GM18517 (cell line): ENCODE data around the gene ANO8.
"Not testable (repeated sequence)": the region's sequence is repeated elsewhere in the genome, so short reads cannot be mapped to it uniquely, and the experiment has no call there.

Experiments used
- ATAC-seq: cut with Tn5 transposase; IDR thresholded peaks from one replicate; pipeline ENCODE4 v1.9.1; 2021; ENCODE audit warnings: mild to moderate bottlenecking, moderate library complexity; ENCODE audit not compliant: unreplicated experiment

The ANO8 gene

GRCh38 chr19:17292301-17293074, 42.2 kb downstream of the ANO8 start:
- ATAC-seq, result peak; percentile 85

- ATAC-seq, result no peak
Observed at GRCh38 chr19:17289489-17289888, 45.2 kb downstream of the ANO8 start.

DNA sequence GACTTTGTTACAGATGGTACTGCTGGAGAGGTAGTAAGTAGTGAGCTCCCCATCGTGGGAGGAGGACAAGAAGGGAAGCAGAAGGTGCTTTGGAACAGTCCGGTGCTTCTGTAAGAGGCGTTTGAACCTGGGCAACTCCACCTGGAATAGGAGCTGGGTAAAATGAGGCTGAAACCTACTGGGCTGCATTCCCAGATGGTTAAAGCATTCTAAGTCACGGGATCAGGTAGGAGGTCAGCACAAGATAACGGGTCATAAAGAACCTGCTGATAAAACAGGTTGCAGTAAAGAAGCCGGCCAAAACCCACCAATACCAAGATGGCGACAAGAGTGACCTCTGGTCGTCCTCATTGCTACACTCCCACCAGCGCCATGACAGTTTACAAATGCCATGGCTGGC, 47.9 kb downstream of the ANO8 start:
- ATAC-seq, result no peak

GRCh38 chr19:17286263-17286662, 48.4 kb downstream of the ANO8 start:
- no peak for ATAC-seq

DNA sequence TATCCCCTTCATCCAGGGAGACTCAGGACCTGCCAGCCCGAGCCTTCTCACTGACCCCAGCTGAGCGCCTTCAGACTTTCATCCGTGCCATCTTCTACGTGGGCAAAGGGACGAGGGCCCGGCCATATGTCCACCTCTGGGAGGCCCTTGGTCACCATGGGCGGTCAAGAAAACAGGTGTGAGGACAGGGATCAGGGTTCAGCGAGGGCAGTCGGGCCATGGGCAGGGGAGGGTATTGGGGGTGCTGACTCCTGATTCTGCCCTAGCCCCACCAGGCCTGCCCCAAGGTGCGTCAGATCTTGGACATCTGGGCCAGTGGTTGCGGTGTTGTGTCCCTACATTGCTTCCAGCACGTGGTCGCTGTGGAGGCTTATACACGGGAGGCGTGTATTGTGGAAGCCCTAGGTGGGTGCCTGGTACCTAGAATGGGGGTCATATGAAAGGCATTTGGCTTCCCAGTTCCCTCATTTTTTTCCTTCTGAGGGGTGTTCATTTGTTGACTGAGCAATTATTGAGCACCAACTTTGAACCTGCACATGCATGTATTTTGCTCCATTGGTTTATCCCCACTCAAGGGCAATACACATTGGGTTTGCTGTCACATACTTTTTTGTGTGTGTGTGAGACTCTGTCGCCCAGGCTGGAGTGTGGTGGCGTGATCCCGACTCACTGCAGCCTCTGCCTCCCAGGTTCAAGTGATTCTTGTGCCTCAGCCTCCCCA, 49.1 kb downstream of the ANO8 start:
- ATAC-seq, result no peak

DNA sequence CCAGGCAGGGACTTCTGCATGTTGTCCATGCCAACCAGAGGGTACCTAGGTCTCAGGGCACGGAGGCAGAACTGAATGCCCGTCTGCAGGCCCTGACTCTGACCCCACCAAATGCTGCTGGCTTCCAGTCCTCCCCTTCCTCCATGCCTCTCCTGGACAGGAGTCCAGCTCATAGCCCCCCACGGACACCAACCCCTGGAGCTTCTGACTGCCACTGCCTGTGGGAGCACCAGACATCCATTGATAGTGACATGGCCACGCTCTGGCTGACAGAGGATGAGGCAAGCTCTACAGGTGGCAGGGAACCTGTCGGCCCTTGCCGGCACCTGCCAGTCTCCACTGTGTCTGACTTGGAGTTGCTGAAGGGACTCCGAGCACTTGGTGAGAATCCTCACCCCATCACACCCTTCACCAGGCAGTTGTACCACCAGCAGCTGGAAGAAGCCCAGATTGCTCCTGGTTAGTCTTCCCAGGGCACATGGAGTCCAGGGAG, 51.1 kb downstream of the ANO8 start:
- ATAC-seq, result no peak

DNA sequence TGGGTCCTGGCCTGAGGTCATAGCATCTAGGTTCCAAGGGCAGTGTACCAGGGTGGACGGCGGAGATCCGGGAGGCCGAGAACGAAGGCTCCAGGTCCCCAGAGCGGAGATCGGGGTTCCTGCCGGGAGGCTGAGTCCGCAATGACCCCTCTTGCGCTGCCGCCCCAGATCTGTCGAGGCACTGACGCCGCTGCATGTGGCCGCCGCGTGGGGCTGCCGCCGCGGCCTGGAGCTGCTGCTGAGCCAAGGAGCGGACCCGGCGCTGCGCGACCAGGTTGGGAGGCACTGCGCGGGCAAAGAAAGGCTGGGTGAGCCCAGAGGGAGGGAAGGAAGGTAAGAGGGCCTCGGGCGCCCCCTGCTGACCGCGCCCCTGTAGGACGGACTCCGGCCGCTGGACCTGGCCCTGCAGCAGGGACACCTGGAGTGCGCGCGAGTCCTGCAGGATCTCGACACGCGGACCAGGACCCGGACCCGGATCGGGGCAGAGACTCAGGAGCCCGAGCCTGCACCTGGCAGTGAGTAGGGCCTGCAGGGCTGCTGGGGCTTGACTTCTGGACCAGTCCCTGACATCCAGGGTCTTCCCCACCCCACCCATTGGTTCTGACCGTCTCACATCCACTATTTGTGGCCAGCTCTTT, 52.0 kb downstream of the ANO8 start:
- no peak for ATAC-seq

GRCh38 chr19:17281391-17282304, 53.0 kb downstream of the ANO8 start, which contains the start of gene ANKLE1:
Gene ANKLE1, plus strand, starts transcription at chr19:17281901. Its CDS starts 20 bp downstream, at chr19:17281921.
- no peak for ATAC-seq

DNA sequence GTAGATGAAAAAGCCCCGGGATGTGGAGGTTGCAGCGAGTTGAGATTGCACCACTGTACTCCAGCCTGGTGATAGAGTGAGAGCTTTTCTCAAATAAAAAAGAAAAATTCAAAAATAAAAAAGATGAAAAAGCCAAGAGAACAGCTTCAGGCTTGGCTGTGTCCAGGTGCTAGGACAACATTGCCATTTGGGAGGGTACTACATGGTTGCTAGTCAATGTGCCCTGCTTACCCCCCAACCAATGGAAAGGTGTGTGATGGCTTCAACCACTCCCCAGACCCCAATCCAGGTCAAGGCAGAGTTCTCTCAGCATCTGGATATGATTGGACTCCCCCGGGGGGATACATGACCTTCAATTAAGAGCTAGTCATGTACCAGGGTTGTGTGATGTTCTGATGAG, 55.2 kb downstream of the ANO8 start:
- no peak for ATAC-seq

DNA sequence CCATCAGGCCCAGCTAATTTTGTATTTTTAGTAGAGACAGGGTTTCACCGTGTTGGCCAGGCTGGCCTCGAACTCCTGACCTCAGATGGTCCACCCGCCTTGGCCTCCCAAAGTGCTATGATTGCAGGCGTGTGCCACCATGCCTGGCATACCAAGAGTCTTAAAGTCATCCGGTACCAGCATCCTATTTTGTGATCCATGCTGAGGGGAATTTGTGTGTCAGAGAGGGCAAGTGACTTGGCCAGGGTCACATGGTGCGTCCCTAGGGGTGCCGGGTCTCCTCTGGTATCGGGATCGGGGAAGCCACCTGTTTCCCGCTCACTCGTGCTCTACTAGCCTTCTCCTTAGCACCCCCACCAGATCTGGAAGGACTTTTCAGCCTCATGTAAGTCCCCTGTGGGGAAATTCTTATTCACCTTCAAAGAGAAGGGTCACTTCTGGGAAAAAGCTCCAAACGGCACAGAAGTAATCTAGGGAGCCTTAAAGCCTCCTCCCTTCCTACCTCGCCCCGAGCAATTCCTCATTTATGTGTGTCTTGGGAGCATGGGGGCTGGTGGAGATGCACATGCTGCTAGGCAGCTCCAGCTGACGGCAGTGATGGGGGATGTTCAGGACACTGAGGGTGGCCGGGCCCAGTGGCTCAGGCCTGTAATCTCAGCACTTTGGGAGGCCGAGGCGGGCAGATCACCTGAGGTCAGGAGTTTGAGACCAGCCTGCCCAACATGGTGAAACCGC, 59.0 kb downstream of the ANO8 start:
- ATAC-seq, result no peak

- ATAC-seq, result not testable (repeated sequence)
Observed at GRCh38 chr19:17274892-17275291, 59.8 kb downstream of the ANO8 start.
